ENCODE measurements around the gene SLC35F3. TPM values are rescaled to one million over a fixed set of nuclear protein-coding genes. Genes with fewer than 3 reads are reported as not detected.

The SLC35F3 gene
- total and polyA plus RNA-seq, 12 donors: 0.12 to 3.2 (median 0.46) TPM

- H3K4me1 ChIP-seq (replicated peaks in 1 of 2): no peaks in the 10 kb centered on the region
- 82 to 89% (median 86%) methylated on average over 9 of the region's 9 CpGs for WGBS, 4 donors
- peaks cover 8% of the 10 kb centered on the region for H3K27me3 ChIP-seq
Observed at GRCh38 chr1:234219711-234220110, 315.2 kb downstream of the SLC35F3 start.

GRCh38 chr1:234221601-234222000, 317.1 kb downstream of the SLC35F3 start:
- Histone ChIP-seq H3K4me1 (replicated peaks in 1 of 2) (no peaks in the 10 kb centered on the region), H3K27me3 (no peaks in the 10 kb centered on the region), H3K9me3 (replicated peaks in 1 of 3) (no peaks in the 10 kb centered on the region), H3K4me3 (no peak overlapping the region), H3K36me3 (replicated peaks in 1 of 2) (no peaks in the 10 kb centered on the region), H3K27ac (no peak overlapping the region)
- intact Hi-C loops (cut with DNase I): no loop called here
- 79 to 92% (median 84%) methylated on average over 2 of the region's 2 CpGs for WGBS, 4 donors
- DNase-seq: no peak
- TF ChIP-seq CTCF (IDR thresholded peaks at IDR 0.05): no peak
- no peak for TF ChIP-seq POLR2A (IDR thresholded peaks at IDR 0.05)

More at GRCh38 chr1:234219711-234220110, 315.2 kb downstream of the SLC35F3 start:
- intact Hi-C loops (cut with DNase I): no loop called here
- no peaks in the 10 kb centered on the region for H3K9me3 ChIP-seq (replicated peaks in 1 of 3)
- DNase-seq: no peak
- TF ChIP-seq POLR2A (IDR thresholded peaks at IDR 0.05) (no peak), CTCF (IDR thresholded peaks at IDR 0.05) (no peak)
- no peak overlapping the region for H3K4me3 ChIP-seq
- H3K36me3 ChIP-seq (replicated peaks in 1 of 2): no peaks in the 10 kb centered on the region
- no peak overlapping the region for H3K27ac ChIP-seq

DNA sequence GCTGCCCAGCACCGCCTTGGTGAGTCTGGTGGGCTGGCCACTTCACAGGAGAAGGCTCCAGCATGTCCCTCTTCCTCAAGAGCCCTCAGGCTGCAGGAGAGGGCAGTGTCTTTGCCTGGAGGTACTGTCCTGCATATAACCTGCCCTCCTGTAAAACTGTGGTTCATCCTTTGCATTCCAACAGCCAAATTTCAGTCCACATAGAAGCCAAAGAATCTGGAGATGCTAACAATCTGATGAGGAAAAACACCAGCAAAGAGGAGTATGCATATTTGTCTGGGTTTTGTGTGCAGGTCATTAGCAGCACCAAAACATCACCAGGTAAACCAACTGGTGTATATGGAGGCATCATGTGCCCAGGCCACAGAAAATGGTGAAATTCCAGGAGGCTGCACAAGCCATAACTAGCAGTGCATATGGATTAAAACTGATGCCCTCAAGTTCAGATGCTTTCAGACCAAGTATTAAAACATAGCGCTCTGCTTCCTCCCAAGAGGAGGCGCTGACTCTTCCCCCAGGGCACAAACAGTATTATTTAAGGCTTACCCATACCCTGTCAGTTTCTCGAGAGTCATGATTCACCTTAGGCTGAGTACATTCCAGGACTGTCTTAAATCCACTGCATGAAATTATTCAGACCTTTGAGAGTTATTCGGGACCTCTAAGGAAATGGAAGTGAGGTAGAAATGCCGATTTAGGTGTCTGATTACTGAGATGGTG, 318.2 kb downstream of the SLC35F3 start:
- no peak for TF ChIP-seq CTCF (IDR thresholded peaks at IDR 0.05)
- no peak for TF ChIP-seq POLR2A (IDR thresholded peaks at IDR 0.05)
- no peaks in the 10 kb centered on the region for H3K27me3 ChIP-seq
- H3K27ac ChIP-seq: no peak overlapping the region
- H3K4me3 ChIP-seq: no peak overlapping the region
- no peaks in the 10 kb centered on the region for H3K9me3 ChIP-seq (replicated peaks in 1 of 3)
- no peaks in the 10 kb centered on the region for H3K4me1 ChIP-seq (replicated peaks in 1 of 2)
- 77 to 86% (median 83%) methylated on average over 6 of the region's 6 CpGs for WGBS, 4 donors
- DNase-seq: no peak
- intact Hi-C loops (cut with DNase I): no loop called here
- H3K36me3 ChIP-seq (replicated peaks in 1 of 2): no peaks in the 10 kb centered on the region

GRCh38 chr1:234226113-234226818, 321.8 kb downstream of the SLC35F3 start:
- intact Hi-C loops (cut with DNase I): no loop called here
- 71 to 76% (median 73%) methylated on average over 5 of the region's 5 CpGs for WGBS, 4 donors
- Histone ChIP-seq H3K36me3 (replicated peaks in 1 of 2) (no peaks in the 10 kb centered on the region), H3K4me3 (no peak overlapping the region), H3K27me3 (no peaks in the 10 kb centered on the region), H3K9me3 (replicated peaks in 1 of 3) (no peaks in the 10 kb centered on the region), H3K4me1 (replicated peaks in 1 of 2) (no peaks in the 10 kb centered on the region), H3K27ac (no peak overlapping the region)
- TF ChIP-seq POLR2A (IDR thresholded peaks at IDR 0.05) (no peak), CTCF (IDR thresholded peaks at IDR 0.05) (no peak)
- no peak for DNase-seq

All from adrenal gland (tissue), 12 donors.